Ramos (cell line): ENCODE measurements around the gene AMOTL1.

Source experiments
- in situ Hi-C: fragments of 300-500 bp; cut with MboI; formaldehyde crosslinking; loops from one replicate; pipeline ENCODE4 v1.14.3; 2022; ENCODE audit warnings: low sequenced_read_pairs; ENCODE audit not compliant: unreplicated experiment

Gene AMOTL1

DNA sequence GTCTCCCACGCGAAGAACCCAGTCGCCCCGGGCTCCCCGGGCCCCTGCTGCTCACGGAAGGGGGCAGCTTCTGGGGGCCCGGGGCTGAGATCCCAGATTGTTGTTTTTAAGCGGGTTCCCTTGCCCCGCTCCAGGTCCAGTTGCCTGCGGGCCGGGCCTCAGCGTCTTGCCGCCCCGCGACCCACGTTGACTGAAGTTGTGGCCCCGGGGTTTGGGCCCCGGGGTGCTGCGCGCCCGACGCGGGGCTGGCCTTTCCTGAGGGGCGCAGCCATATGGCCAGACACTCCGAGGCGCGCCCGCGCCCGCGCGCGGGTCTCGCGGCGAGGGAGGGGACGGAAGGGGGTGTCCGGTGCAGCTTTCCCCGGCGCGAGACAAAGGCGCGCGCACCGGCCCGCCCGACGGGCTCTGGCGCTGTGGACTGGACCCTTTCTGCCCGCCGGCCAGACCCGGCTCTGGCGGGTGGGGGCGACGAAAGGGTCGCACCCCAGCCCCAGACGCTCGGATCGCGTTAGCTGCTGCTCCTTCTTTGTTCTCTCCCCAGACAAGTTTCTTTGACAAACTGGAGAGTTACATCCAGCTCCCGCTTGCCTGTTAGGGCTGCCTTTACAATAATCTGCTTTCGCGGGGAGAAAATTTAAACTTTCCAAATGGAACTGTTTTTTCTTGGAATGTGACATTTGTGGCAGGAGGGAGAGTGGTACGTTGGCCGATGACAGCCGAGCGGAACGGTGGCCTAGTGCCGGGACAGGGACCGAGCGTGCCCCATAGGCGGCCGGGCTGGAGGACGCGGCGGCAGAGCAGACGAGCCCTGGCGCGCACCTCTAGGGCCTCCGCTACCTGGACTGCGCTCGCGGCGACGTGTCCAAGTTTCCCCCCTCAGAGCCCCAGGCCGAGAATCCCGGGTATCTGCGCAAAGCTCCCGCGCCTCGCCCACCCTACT lies 716 bp downstream of the AMOTL1 start:
- in situ Hi-C loops: no loop called here

DNA sequence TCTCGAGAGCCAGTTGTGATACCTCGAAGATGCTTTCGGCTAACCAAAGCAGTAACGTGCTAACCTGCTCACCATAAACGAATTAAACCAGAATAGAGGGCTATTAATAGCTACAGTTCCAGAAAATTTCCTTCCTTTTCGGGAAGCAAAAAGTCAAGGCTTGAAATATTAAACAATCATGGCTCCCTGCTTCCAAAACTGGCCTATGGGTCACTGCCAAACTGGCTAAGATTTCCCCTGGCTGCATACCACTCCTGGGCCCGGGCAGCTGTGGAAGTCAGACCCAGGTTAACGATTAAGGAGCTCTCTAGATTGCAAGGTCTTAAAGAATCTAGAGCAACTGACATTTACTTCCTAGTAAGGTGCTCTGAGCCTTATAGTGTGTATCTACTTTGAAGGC lies 1.7 kb downstream of the AMOTL1 start:
- in situ Hi-C loops: no loop called here

- in situ Hi-C loops: no loop called here
These were observed 2.5 kb downstream of the AMOTL1 start for GRCh38 chr11:94770563-94771120.

- in situ Hi-C loops: no loop called here
These were observed 3.2 kb downstream of the AMOTL1 start for GRCh38 chr11:94771390-94771789.

DNA sequence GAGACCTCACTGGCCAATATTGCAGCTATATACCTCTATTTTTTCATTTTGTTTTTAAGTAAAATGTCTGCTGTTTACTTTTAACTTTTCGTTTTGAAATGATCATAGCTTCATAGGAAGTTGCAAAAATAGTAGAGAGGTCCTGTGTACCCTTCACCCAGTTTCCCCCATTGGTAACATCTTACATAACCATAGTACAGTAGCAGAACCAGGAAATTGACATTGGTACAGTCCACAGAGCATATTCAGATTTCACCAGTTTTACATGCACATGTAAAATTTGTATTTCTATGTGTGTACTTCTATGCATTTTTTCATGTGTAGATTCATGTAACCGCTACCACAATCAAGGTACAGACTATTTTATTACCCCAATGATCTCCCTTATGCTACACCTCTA lies 3.8 kb downstream of the AMOTL1 start:
- in situ Hi-C loops: no loop called here

DNA sequence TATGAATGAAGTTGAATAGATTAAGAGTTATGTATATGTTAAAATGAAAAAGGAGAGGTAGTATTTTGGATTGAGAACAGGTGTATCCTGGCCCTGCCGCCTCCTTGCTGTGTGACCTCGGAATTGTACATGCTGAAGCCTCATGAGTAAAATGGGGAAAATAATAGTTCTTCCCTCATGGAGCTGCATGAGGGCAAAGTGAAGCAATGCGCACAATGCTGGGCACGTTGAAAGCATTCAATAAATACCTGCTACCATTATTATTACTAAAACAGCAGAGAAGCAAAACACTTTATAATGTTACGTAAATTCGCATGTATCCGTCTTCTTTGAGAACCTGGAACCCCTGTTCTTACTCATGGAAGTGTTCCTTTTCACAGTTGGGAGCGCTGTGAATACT lies 5.7 kb downstream of the AMOTL1 start:
- in situ Hi-C loops: no loop called here

DNA sequence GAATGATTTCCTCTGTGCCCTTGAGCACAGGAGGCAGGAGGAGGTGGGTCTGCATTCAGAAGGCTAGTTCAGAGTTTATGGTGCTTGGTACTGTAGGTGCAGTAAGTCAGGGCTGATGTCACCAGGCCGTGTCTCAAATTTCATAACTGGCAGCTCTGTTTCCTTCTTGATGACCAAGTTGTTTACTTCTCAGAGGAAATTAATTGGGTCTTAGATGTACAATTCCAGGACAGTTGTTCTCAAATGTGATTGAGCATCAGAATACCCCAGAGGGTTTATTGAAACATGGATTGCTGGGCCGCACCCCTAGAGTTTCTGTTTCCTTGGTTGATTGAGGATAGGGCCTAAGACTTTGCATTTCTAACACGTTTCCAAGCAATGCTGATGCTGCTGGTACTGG lies 6.2 kb downstream of the AMOTL1 start:
- in situ Hi-C loops: no loop called here

- in situ Hi-C loops: no loop called here
These were observed 7.6 kb downstream of the AMOTL1 start for GRCh38 chr11:94775567-94776327.

DNA sequence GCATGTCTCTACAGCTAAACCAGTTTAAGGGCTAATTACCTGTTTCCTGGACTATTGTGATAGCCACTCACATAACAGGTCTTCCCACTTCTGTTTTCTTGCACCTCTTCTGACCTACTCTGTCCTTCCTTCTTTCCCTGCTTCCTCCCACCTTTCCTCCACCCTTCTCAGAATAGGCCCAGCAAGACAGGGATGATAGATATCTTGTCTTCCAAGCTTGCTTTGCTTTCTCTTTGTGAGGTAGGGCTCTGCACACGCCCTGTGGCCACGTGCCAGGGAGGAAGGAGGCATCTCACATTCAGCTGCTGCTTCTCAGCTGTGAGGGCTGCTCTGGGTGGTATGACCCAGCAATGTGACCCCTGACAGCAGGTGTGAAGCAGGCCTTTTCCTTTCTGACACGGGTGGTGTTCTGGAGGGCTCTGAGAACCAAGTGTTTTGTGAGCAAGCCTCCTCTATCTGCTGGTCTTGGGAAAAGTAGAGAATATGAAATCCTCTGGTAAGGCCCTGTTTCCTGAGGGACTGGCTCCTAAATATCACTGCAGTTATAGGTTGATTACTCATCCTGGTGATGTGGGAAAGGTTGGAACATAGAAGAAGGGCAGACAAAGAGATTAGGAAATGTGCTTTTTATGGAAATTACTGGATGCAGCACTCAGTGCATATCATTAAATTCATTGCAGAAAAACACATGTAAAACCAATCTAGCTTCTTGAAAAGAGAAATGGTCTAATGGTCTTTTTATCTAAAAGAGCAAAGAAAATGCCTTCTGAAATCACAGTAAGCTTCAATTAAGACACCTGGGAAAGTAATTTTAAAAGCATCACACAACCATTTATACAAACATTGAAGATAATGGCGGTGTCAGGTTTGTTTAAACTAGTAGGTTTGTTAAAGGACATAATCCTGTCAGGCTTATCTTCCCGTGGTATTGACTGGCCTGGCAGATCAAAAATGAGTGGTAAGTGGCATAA lies 8.5 kb downstream of the AMOTL1 start:
- in situ Hi-C loops: no loop called here

- in situ Hi-C loops: no loop called here
These were observed 12.3 kb downstream of the AMOTL1 start for GRCh38 chr11:94780432-94780831.

- in situ Hi-C loops: no loop called here
These were observed 13.7 kb downstream of the AMOTL1 start for GRCh38 chr11:94781837-94782236.

DNA sequence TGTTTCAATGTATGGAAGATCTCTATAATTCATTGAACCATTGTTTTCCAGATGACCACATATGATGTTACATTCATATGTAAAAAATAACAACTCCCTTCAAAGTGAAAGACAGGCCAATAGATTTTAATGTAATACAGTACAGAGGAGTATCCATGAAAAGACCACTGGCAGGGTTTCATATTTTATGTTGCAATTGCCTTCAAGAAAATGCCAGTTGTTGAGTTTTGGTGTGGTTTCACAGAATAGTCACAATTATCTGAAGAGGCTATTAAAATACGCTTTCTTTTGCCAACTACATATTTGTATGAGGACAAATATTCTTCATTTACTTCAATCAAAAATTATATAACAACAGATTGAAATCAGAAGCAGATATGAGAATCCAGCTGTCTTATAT lies 14.3 kb downstream of the AMOTL1 start:
- in situ Hi-C loops: no loop called here

DNA sequence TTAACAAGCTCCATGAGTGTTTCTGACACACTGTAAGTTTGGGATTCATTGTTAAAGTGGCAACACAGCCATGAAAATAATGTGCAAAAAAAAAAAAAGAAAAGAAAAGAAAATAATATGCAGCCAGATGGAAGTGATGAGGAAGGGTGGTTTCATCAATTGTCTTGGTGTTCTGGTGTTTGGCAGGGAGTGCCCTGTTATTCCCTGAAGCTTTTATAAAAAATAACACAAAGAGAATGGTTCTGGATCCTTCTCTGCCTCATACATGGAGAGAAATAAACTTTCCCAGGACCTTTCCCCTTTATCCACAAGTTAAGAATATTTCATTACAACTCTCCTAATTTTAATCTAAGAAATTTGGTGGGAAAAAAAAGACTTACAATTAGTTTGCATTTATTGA lies 16.7 kb downstream of the AMOTL1 start:
- in situ Hi-C loops: no loop called here

DNA sequence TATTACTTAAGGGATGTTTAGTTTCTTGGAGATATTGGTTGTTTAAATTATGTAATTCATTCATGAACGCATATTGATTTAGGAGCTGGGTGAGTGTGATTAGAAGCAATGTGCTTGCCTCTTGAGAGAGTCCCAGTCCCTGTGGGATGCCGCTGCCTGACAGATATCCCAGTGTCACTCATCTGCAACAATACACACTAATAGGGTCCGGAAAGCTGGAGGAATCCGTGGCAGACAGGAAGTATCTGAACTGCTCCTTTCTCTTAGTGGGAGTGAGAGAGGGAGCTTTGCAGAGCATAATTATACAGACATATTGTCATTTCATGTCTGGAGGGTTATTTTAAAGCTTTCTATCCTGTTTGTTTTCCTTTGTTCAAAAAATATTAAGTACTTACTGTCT lies 17.4 kb downstream of the AMOTL1 start:
- in situ Hi-C loops: no loop called here

DNA sequence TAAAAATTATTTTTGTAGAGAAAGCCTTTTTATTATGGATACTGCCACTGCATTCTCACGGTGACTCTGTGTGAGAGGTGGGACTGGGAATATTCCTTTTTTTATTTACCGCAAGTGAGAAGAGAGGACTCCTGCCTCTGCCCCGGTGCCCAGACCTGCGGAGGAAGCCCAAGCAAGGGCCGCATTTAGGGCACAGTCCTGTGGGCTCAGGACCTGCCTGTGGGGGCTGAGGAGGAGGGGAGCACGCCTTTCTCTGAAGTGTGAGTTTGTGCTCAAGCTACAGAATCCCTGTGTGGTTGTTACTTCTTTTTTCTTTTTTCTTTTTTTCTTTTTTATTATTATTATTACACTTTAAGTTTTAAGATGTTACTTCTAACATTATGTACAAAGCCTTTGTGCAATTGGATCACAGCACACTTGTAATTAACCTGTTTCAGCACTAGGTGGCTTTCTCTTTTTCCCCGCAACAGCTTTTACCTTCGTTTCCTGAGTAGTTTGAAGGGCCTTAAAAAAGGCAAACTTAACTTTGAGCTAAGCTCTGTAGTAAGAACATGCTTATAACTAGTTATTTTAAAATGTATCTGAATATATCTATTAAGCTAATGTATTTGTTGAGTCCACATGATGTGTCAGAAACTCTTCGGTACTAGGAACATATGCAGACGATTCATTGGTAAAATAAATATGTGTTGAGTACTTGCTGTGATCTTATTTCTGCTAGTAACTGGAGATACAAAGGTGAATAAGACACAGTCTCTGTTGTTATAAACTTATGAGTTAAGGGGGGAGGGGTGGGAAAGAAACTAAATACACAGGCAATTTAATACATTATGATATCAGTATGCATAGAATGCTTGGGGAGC lies 18.3 kb downstream of the AMOTL1 start:
- in situ Hi-C loops: no loop called here

- in situ Hi-C loops: no loop called here
These were observed 19.6 kb downstream of the AMOTL1 start for GRCh38 chr11:94787801-94788200.

DNA sequence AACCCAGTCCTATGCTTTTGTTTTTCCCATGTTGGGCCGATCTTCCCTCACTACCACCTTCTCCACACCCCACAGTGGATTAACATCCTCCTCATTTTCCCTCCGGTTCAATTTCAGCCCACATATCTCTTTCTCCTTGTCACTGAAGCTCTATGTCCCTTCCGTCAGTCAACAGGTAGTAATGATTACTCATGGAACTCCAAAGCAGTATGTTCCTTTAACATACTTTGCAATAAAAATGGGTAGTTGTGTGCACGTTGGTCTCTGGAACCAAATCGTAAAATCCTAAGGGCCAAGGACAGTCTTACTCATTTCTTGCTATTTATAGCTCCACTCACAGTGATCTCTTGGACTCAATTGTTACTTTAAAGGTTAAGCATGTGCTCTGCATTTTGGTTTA lies 20.2 kb downstream of the AMOTL1 start:
- in situ Hi-C loops: no loop called here

- in situ Hi-C loops: no loop called here
These were observed 22.0 kb downstream of the AMOTL1 start for GRCh38 chr11:94790197-94790596.

DNA sequence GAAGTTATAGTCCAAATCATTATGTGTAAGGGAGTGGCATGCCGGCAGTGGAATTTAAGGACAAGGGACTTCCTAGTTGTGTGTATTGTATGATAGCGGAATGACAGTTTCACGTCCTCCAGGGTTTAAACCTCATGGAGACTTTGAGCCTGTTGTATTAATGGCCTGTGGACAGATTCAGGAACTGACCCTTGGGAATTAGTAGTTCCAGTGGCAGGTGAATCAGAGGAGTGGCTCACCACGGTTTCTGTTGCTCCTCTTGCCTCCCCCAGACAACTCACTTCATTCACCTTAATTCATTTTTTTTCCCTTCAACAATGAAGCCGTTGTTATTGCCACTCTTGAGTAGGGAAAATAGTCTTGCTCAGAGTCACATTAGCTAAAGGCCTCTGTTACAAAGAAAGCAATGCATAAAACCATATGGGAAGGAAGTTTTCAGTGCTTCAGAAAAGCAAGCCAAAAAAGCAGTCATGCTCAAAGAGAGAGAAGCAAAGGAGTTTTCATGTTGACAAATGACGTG lies 22.6 kb downstream of the AMOTL1 start:
- in situ Hi-C loops: no loop called here
